OCI-LY7 (cell line): ENCODE data around the gene ALK. TPM values are rescaled to one million over a fixed set of nuclear protein-coding genes. Genes with fewer than 3 reads are reported as not detected.

Experiments
- BruUV-seq: library from RNA; stranded (reverse); fragments of 400-500 nt; replicated peaks from 2 replicates; lab custom pipeline; 2021; lab: Mats Ljungman, UMichigan
- CTCF ChIA-PET: fragments of 300-600 bp; sonication (Branson Sonifier 250); formaldehyde crosslinking; loops from one replicate; lab custom pipeline; 2022; ENCODE audit warnings: antibody characterized with exemption; ENCODE audit not compliant: unreplicated experiment; lab: Charles Lee
- POLR2A ChIA-PET: fragments of 300-600 bp; sonication (Branson Sonifier 250); formaldehyde crosslinking; loops from one replicate; lab custom pipeline; 2022; ENCODE audit warnings: antibody characterized with exemption; lab: Charles Lee
- DNase-seq: peaks from one replicate; pipeline ENCODE4 v3.0.0-alpha.2; 2015; ENCODE audit warnings: low spot score
- H2AFZ ChIP-seq: fragments of 200-600 bp; sonication (generic), shearing (Covaris generic); 2 replicates; pipeline ENCODE4 v1.6.1; 2014; ENCODE audit warnings: mild to moderate bottlenecking, antibody characterized with exemption, low read length, moderate library complexity
- H3K27ac ChIP-seq: fragments of 200-600 bp; sonication (generic); 2 replicates; pipeline ENCODE4 v1.5.1; 2014; ENCODE audit warnings: mixed run types, low read depth, mild to moderate bottlenecking, moderate library complexity, low read length, inconsistent platforms; ENCODE audit not compliant: poor library complexity, severe bottlenecking
- H3K36me3 ChIP-seq: fragments of 200-600 bp; sonication (generic); 2 replicates; pipeline ENCODE4 v1.6.1; 2014; ENCODE audit warnings: mild to moderate bottlenecking, antibody characterized with exemption, low read length, moderate library complexity, mixed read lengths; ENCODE audit not compliant: insufficient read depth
- H3K4me1 ChIP-seq: fragments of 200-600 bp; sonication (generic); 2 replicates; pipeline ENCODE4 v1.5.1; 2014; ENCODE audit warnings: mild to moderate bottlenecking, low read length; ENCODE audit not compliant: insufficient read depth, poor library complexity, severe bottlenecking
- H3K4me2 ChIP-seq: fragments of 200-600 bp; sonication (generic); 2 replicates; pipeline ENCODE4 v1.6.1; 2014; ENCODE audit warnings: mild to moderate bottlenecking, low read length
- H3K4me3 ChIP-seq: fragments of 200-600 bp; sonication (generic); 2 replicates; pipeline ENCODE4 v1.5.1; 2014; ENCODE audit warnings: mild to moderate bottlenecking, low read depth, low read length; ENCODE audit not compliant: poor library complexity, severe bottlenecking
- H3K79me2 ChIP-seq: fragments of 200-600 bp; sonication (generic); 2 replicates; pipeline ENCODE4 v1.6.1; 2016; ENCODE audit warnings: low read depth, mild to moderate bottlenecking, low read length, moderate library complexity, mixed read lengths; ENCODE audit not compliant: insufficient read depth
- H3K9me2 ChIP-seq: fragments of 200-600 bp; sonication (generic); 2 replicates; pipeline ENCODE4 v1.6.1; 2016; ENCODE audit warnings: mild to moderate bottlenecking, low read length, mixed read lengths; ENCODE audit not compliant: insufficient read depth
- H3K9me3 ChIP-seq: fragments of 200-600 bp; sonication (generic); 2 replicates; pipeline ENCODE4 v1.6.1; 2014; ENCODE audit warnings: mild to moderate bottlenecking, mixed run types, low read length, mixed read lengths
- H4K20me1 ChIP-seq: fragments of 200-600 bp; sonication (generic); 2 replicates; pipeline ENCODE4 v1.6.1; 2014; ENCODE audit warnings: mild to moderate bottlenecking, antibody characterized with exemption, low read length, moderate library complexity, mixed read lengths; ENCODE audit not compliant: insufficient read depth
- EZH2phosphoT487 ChIP-seq: fragments of 200-600 bp; sonication (generic); IDR thresholded peaks from 2 replicates; pipeline ENCODE4 v1.6.1; 2018; ENCODE audit warnings: low read depth, borderline replicate concordance, mild to moderate bottlenecking, mixed run types, antibody characterized with exemption, low read length, moderate library complexity, mixed read lengths
- intact Hi-C: fragments of 100-400 bp; cut with micrococcal nuclease; formaldehyde crosslinking; loops from one replicate; pipeline ENCODE4 v1.10.0; 2022; ENCODE audit not compliant: unreplicated experiment
- total RNA-seq, 2 experiments: library from RNA; depleted of rRNA in 1 of 2; stranded (reverse); fragments of >200 nt in 1 of 2; shearing (Covaris generic) in 1 of 2; gene quantifications; 2 replicates each; pipeline ENCODE4 v1.2.3, GENCODE V29; 2014 to 2022
- TF ChIP-seq, protein P1 (sequence below): fragments of 200-600 bp; sonication (generic); conservative IDR thresholded peaks from 2 replicates; pipeline ENCODE4 v1.5.1; 2014; ENCODE audit warnings: mild to moderate bottlenecking, antibody characterized with exemption, low read length, moderate library complexity, mixed read lengths

ALK gene
- total RNA-seq, 2 experiments from 2014 or later, result 0.09 TPM; not detected in 1

DNA sequence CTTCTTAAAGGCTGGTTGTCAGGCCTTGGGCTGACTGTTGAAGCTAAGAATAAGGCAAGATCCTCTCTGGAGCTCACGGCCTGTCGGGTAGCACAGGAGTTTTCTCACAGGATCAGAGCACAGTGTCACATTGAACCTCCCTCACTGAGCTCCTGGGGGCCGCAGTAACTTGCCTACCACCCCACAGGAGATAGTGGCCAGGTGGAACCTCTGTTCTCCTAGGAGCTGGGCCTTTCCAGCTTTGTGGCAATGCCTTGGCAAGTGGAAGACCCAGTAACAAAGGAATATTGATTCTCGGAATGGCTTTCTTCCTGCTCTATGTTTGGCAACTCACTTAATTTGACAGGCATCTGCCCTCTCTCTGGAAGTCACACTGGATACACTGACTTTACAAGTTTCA, 1.2 kb upstream of the ALK start:
- intact Hi-C loops, result loop anchor here (1.0 to 2.0 kb wide), 3 partner anchors 104 to 193 kb away; no protein-coding TSS in a partner anchor
- POLR2A ChIA-PET, result interaction anchor here (0.6 kb wide), 2 partner anchors 281 to 1942 kb away, joined by 3 read pairs; no protein-coding TSS in a partner anchor
- Histone ChIP-seq H3K4me2 (no peak overlapping the region), H3K9me3 (no peaks in the 10 kb centered on the region), H3K4me3 (no peak overlapping the region), H4K20me1 (no peaks in the 10 kb centered on the region), H3K4me1 (no peaks in the 10 kb centered on the region), H3K36me3 (no peaks in the 10 kb centered on the region), H3K27ac (no peak overlapping the region), H3K79me2 (no peaks in the 10 kb centered on the region), H3K9me2 (no peaks in the 10 kb centered on the region), H2AFZ (no peak overlapping the region)
- DNase-seq, result no peak
- no peak for TF ChIP-seq EZH2phosphoT487
- TF ChIP-seq, protein P1, sequence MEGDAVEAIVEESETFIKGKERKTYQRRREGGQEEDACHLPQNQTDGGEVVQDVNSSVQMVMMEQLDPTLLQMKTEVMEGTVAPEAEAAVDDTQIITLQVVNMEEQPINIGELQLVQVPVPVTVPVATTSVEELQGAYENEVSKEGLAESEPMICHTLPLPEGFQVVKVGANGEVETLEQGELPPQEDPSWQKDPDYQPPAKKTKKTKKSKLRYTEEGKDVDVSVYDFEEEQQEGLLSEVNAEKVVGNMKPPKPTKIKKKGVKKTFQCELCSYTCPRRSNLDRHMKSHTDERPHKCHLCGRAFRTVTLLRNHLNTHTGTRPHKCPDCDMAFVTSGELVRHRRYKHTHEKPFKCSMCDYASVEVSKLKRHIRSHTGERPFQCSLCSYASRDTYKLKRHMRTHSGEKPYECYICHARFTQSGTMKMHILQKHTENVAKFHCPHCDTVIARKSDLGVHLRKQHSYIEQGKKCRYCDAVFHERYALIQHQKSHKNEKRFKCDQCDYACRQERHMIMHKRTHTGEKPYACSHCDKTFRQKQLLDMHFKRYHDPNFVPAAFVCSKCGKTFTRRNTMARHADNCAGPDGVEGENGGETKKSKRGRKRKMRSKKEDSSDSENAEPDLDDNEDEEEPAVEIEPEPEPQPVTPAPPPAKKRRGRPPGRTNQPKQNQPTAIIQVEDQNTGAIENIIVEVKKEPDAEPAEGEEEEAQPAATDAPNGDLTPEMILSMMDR, result no peak
- no TSS peak for BruUV-seq
- CTCF ChIA-PET, result no interaction called here

DNA sequence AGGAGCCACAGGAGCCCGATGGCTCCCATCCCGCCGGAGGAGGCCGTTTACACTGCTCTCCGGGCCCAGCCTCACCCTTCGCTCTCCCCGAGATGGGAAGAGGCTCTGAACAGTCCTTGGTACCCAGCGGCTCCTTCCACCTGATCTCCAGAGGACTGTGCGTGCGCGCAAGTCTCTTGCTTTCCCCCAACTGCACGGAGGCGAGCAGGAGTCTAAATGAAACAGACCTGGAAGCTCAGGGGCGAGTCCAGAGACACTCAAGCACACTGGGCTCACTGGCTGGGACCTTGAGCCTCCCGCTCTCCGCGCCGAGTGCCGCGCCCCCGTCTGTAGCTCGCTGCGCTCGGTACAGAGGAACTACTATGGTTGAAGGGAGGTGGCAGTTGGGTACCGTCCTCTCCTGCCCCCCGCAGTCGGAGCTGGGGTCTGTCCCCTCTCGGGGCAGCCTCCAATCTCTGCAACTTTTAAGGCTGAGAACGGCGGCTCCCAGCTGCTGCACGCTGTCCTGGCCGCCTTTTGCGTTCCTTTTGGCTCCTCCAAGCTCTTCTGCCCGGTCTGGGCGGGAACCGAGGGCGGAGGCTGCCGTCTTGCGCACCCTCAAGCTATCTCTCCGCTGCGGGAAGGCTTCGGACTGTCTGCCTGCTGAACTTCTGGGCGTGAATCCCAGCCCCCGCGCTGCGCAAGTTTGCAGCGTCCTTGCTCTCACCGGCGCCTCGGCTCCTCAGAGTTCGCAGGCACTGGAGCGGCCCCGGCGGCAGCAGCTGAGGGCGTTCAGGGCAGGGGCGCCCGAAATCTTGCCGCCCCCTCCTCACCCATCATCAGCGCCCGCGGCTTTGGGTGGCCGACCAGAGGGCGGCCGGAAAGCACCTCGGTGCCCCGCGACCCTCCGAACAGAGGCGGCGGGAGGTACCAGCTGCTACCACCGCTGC, 491 bp downstream of the ALK start:
- POLR2A ChIA-PET, result no interaction called here
- Histone ChIP-seq H3K9me3 (no peaks in the 10 kb centered on the region), H4K20me1 (no peaks in the 10 kb centered on the region), H3K4me3 (no peak overlapping the region), H3K4me1 (no peaks in the 10 kb centered on the region), H3K27ac (no peak overlapping the region), H3K36me3 (no peaks in the 10 kb centered on the region), H3K79me2 (no peaks in the 10 kb centered on the region), H3K9me2 (no peaks in the 10 kb centered on the region), H2AFZ (no peak overlapping the region), H3K4me2 (no peak overlapping the region)
- CTCF ChIA-PET, result no interaction called here
- intact Hi-C loops, result no loop called here
- BruUV-seq, result no TSS peak
- TF ChIP-seq, protein P1, result no peak
- TF ChIP-seq EZH2phosphoT487, result no peak
- no peak for DNase-seq

DNA sequence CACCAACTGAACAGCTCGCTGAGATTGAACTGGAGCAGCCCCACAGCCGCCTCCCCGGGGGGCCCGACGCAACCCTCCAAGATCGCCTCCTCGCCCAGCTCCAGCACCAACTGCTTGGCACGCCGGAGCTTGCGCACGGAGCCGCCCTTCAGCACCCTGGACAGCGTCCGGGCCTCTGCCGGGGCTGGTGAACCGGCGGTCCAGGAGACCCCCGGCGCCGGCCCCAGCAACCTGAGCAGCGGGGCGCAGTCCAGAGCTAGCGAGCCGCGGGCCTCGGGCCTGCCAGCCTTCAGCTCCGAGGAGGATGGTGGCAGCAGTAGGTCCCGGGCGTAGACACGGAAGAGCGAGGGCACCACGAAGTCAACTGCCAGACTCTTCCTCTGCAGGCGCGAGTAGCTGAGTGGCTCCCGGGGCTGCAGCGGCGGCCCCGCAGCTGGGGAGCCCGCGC, 1.2 kb downstream of the ALK start:
- H3K9me3 ChIP-seq, result no peaks in the 10 kb centered on the region
- H3K27ac ChIP-seq, result no peak overlapping the region
- intact Hi-C loops, result no loop called here
- BruUV-seq, result no TSS peak
- DNase-seq, result no peak
- TF ChIP-seq, protein P1, result no peak
- no peak for TF ChIP-seq EZH2phosphoT487
- no peak overlapping the region for H2AFZ ChIP-seq
- H3K36me3 ChIP-seq, result no peaks in the 10 kb centered on the region
- no peak overlapping the region for H3K4me2 ChIP-seq
- H3K4me3 ChIP-seq, result no peak overlapping the region
- no peaks in the 10 kb centered on the region for H4K20me1 ChIP-seq
- ChIA-PET CTCF (no interaction called here), POLR2A (no interaction called here)
- H3K9me2 ChIP-seq, result no peaks in the 10 kb centered on the region
- no peaks in the 10 kb centered on the region for H3K4me1 ChIP-seq
- no peaks in the 10 kb centered on the region for H3K79me2 ChIP-seq
